OCI-LY7 (cell line): ENCODE results near the gene CHN1. TPM values are rescaled to one million over a fixed set of nuclear protein-coding genes. Genes with fewer than 3 reads are reported as not detected.

Experiments used
- BruUV-seq: library from RNA; stranded (reverse); fragments of 400-500 nt; replicated peaks from 2 replicates; lab custom pipeline; 2021; lab: Mats Ljungman, UMichigan
- CTCF ChIA-PET: fragments of 300-600 bp; sonication (Branson Sonifier 250); formaldehyde crosslinking; loops from one replicate; lab custom pipeline; 2022; ENCODE audit warnings: antibody characterized with exemption; ENCODE audit not compliant: unreplicated experiment; lab: Charles Lee
- POLR2A ChIA-PET: fragments of 300-600 bp; sonication (Branson Sonifier 250); formaldehyde crosslinking; loops from one replicate; lab custom pipeline; 2022; ENCODE audit warnings: antibody characterized with exemption; lab: Charles Lee
- DNase-seq: peaks from one replicate; pipeline ENCODE4 v3.0.0-alpha.2; 2015; ENCODE audit warnings: low spot score
- H2AFZ ChIP-seq: fragments of 200-600 bp; sonication (generic), shearing (Covaris generic); 2 replicates; pipeline ENCODE4 v1.6.1; 2014; ENCODE audit warnings: mild to moderate bottlenecking, antibody characterized with exemption, low read length, moderate library complexity
- H3K27ac ChIP-seq: fragments of 200-600 bp; sonication (generic); 2 replicates; pipeline ENCODE4 v1.5.1; 2014; ENCODE audit warnings: mixed run types, low read depth, mild to moderate bottlenecking, moderate library complexity, low read length, inconsistent platforms; ENCODE audit not compliant: poor library complexity, severe bottlenecking
- H3K36me3 ChIP-seq: fragments of 200-600 bp; sonication (generic); 2 replicates; pipeline ENCODE4 v1.6.1; 2014; ENCODE audit warnings: mild to moderate bottlenecking, antibody characterized with exemption, low read length, moderate library complexity, mixed read lengths; ENCODE audit not compliant: insufficient read depth
- H3K4me1 ChIP-seq: fragments of 200-600 bp; sonication (generic); 2 replicates; pipeline ENCODE4 v1.5.1; 2014; ENCODE audit warnings: mild to moderate bottlenecking, low read length; ENCODE audit not compliant: insufficient read depth, poor library complexity, severe bottlenecking
- H3K4me2 ChIP-seq: fragments of 200-600 bp; sonication (generic); 2 replicates; pipeline ENCODE4 v1.6.1; 2014; ENCODE audit warnings: mild to moderate bottlenecking, low read length
- H3K4me3 ChIP-seq: fragments of 200-600 bp; sonication (generic); 2 replicates; pipeline ENCODE4 v1.5.1; 2014; ENCODE audit warnings: mild to moderate bottlenecking, low read depth, low read length; ENCODE audit not compliant: poor library complexity, severe bottlenecking
- H3K79me2 ChIP-seq: fragments of 200-600 bp; sonication (generic); 2 replicates; pipeline ENCODE4 v1.6.1; 2016; ENCODE audit warnings: low read depth, mild to moderate bottlenecking, low read length, moderate library complexity, mixed read lengths; ENCODE audit not compliant: insufficient read depth
- H3K9me2 ChIP-seq: fragments of 200-600 bp; sonication (generic); 2 replicates; pipeline ENCODE4 v1.6.1; 2016; ENCODE audit warnings: mild to moderate bottlenecking, low read length, mixed read lengths; ENCODE audit not compliant: insufficient read depth
- H3K9me3 ChIP-seq: fragments of 200-600 bp; sonication (generic); 2 replicates; pipeline ENCODE4 v1.6.1; 2014; ENCODE audit warnings: mild to moderate bottlenecking, mixed run types, low read length, mixed read lengths
- H4K20me1 ChIP-seq: fragments of 200-600 bp; sonication (generic); 2 replicates; pipeline ENCODE4 v1.6.1; 2014; ENCODE audit warnings: mild to moderate bottlenecking, antibody characterized with exemption, low read length, moderate library complexity, mixed read lengths; ENCODE audit not compliant: insufficient read depth
- EZH2phosphoT487 ChIP-seq: fragments of 200-600 bp; sonication (generic); IDR thresholded peaks from 2 replicates; pipeline ENCODE4 v1.6.1; 2018; ENCODE audit warnings: low read depth, borderline replicate concordance, mild to moderate bottlenecking, mixed run types, antibody characterized with exemption, low read length, moderate library complexity, mixed read lengths
- intact Hi-C: fragments of 100-400 bp; cut with micrococcal nuclease; formaldehyde crosslinking; loops from one replicate; pipeline ENCODE4 v1.10.0; 2022; ENCODE audit not compliant: unreplicated experiment
- total RNA-seq, 2 experiments: library from RNA; depleted of rRNA in 1 of 2; stranded (reverse); fragments of >200 nt in 1 of 2; shearing (Covaris generic) in 1 of 2; gene quantifications; 2 replicates each; pipeline ENCODE4 v1.2.3, GENCODE V29; 2014 to 2022
- TF ChIP-seq, protein P1 (sequence below): fragments of 200-600 bp; sonication (generic); conservative IDR thresholded peaks from 2 replicates; pipeline ENCODE4 v1.5.1; 2014; ENCODE audit warnings: mild to moderate bottlenecking, antibody characterized with exemption, low read length, moderate library complexity, mixed read lengths

The CHN1 gene
- total RNA-seq, 2 experiments from 2014 or later, result 0.44 TPM; not detected in 1

DNA sequence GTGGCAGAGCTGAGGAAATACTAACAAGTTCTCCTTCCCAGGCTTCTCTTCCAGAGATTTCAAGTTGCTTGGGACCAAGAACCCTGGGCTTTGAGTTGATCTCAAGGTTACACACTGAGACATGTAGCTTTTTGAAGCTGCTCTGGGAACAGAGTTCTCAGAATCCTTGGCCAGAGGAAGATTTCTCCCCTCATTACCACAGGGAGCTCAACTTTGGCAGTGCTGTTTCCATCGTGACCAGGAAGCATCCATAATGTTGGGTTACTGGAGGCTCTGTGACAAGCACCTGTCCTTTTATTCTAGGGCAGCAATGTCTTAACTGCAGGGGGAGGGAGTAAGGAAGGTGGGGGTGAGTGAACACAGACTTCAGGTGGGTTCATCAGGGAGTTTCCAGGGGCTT lies 199.4 kb downstream of the CHN1 start:
- H4K20me1 ChIP-seq, result no peaks in the 10 kb centered on the region
- no peaks in the 10 kb centered on the region for H3K79me2 ChIP-seq
- no peak overlapping the region for H2AFZ ChIP-seq
- intact Hi-C loops, result no loop called here
- BruUV-seq, result no TSS peak
- POLR2A ChIA-PET, result interaction anchor here (0.6 to 0.7 kb wide), 2 partner anchors 21 to 1042 kb away, joined by 3 read pairs; no protein-coding TSS in a partner anchor
- no peak overlapping the region for H3K4me2 ChIP-seq
- no peaks in the 10 kb centered on the region for H3K36me3 ChIP-seq
- no peaks in the 10 kb centered on the region for H3K4me1 ChIP-seq
- DNase-seq, result no peak
- no peaks in the 10 kb centered on the region for H3K9me3 ChIP-seq
- no peak overlapping the region for H3K27ac ChIP-seq
- no peaks in the 10 kb centered on the region for H3K9me2 ChIP-seq
- TF ChIP-seq, protein P1, sequence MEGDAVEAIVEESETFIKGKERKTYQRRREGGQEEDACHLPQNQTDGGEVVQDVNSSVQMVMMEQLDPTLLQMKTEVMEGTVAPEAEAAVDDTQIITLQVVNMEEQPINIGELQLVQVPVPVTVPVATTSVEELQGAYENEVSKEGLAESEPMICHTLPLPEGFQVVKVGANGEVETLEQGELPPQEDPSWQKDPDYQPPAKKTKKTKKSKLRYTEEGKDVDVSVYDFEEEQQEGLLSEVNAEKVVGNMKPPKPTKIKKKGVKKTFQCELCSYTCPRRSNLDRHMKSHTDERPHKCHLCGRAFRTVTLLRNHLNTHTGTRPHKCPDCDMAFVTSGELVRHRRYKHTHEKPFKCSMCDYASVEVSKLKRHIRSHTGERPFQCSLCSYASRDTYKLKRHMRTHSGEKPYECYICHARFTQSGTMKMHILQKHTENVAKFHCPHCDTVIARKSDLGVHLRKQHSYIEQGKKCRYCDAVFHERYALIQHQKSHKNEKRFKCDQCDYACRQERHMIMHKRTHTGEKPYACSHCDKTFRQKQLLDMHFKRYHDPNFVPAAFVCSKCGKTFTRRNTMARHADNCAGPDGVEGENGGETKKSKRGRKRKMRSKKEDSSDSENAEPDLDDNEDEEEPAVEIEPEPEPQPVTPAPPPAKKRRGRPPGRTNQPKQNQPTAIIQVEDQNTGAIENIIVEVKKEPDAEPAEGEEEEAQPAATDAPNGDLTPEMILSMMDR, result no peak
- no peak for TF ChIP-seq EZH2phosphoT487
- CTCF ChIA-PET, result no interaction called here
- H3K4me3 ChIP-seq, result no peak overlapping the region

DNA sequence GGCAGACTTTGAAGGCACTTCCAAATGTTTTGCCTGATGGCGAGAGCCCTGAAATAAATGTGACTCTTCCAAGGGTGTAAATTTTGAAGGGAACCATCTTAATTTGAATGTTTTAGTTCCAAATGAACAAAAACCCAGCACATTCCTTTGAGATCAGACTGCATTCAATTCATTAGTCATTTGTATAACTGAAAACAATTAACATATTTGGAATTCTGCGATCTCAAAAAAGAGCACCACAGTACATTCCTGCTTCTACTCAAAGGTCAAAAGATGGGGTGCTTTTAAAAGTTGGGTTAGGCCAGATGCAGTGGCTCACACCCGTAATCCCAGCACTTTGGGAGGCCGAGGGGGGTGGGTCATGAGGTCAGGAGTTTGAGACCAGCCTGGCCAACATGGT lies 202.7 kb downstream of the CHN1 start:
- Histone ChIP-seq H3K36me3 (no peaks in the 10 kb centered on the region), H3K4me1 (no peaks in the 10 kb centered on the region), H3K9me2 (no peaks in the 10 kb centered on the region), H3K27ac (no peak overlapping the region), H3K9me3 (no peaks in the 10 kb centered on the region), H2AFZ (no peak overlapping the region), H3K4me3 (no peak overlapping the region), H4K20me1 (no peaks in the 10 kb centered on the region), H3K4me2 (no peak overlapping the region), H3K79me2 (no peaks in the 10 kb centered on the region)
- intact Hi-C loops, result no loop called here
- ChIA-PET POLR2A (no interaction called here), CTCF (no interaction called here)
- no peak for DNase-seq
- no TSS peak for BruUV-seq
- TF ChIP-seq, protein P1, result no peak

DNA sequence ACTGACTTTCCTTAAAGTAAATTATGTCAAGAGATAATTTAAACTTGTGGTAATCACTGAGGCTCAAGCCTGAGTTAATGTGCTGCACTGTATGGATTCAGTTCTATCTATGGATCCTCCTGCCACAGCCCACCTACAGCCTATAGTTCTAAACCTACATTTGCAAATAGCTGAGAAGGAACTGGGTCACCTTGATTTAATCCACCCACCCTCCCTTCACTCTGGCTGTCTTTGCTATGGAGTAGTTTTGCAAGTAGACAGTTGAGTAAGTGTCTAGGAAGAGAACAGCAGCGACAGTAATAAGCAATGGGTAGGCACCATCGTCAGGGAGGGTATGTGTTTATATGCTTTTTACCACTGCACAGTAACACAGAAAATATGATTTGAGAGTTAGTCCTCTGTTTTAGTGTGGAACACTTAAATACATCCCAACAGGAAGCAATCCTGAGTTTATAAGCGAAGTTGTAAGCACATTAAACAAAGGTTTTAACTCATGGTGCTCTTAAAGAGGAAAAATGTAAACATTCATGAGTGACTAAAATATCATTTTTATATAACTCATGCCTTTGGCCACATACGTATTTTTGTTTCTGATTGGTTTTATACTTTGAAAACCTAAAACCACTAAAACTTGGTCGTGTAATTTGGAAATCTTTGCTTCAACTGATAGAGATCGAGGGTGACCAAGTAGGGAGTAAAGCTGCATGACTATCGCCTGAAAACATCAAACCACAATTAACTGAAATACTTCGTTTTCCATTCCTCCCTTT lies 204.6 kb downstream of the CHN1 start:
- CTCF ChIA-PET, result no interaction called here
- Histone ChIP-seq H3K9me2 (no peaks in the 10 kb centered on the region), H3K79me2 (no peaks in the 10 kb centered on the region), H2AFZ (no peak overlapping the region), H3K4me1 (no peaks in the 10 kb centered on the region), H3K9me3 (no peaks in the 10 kb centered on the region), H3K27ac (no peak overlapping the region), H3K4me3 (no peak overlapping the region), H3K36me3 (no peaks in the 10 kb centered on the region), H3K4me2 (no peak overlapping the region), H4K20me1 (no peaks in the 10 kb centered on the region)
- intact Hi-C loops, result no loop called here
- TF ChIP-seq, protein P1, result no peak
- no peak for TF ChIP-seq EZH2phosphoT487
- DNase-seq, result no peak
- no TSS peak for BruUV-seq
- POLR2A ChIA-PET, result no interaction called here
